HEK293T (cell line): ENCODE measurements around the gene CFAP97D2.
"Not testable (repeated sequence)": the region's sequence is repeated elsewhere in the genome, so short reads cannot be mapped to it uniquely, and the experiment has no call there.

ENCODE experiments used
- BHLHE40 ChIP-seq: fragments of 450-650 bp; IDR thresholded peaks from 2 replicates; pipeline ENCODE4 v1.6.1; 2016; ENCODE audit warnings: mild to moderate bottlenecking, moderate library complexity, borderline replicate concordance
- ELF4 ChIP-seq: fragments of 450-650 bp; IDR thresholded peaks from 2 replicates; pipeline ENCODE4 v1.6.1; 2017; ENCODE audit warnings: antibody characterized with exemption
- FOXA1 ChIP-seq: fragments of 450-650 bp; IDR thresholded peaks from 2 replicates; pipeline ENCODE4 v1.6.1; 2016; ENCODE audit warnings: mild to moderate bottlenecking
- FOXK2 ChIP-seq: fragments of 450-650 bp; IDR thresholded peaks from 2 replicates; pipeline ENCODE4 v1.6.1; 2016; ENCODE audit warnings: mild to moderate bottlenecking
- FOXM1 ChIP-seq: fragments of 450-650 bp; IDR thresholded peaks from 2 replicates; pipeline ENCODE4 v1.6.1; 2017; ENCODE audit warnings: mild to moderate bottlenecking, borderline replicate concordance
- HDGF ChIP-seq: fragments of 450-650 bp; IDR thresholded peaks from 2 replicates; pipeline ENCODE4 v1.6.1; 2017; ENCODE audit warnings: antibody characterized with exemption, borderline replicate concordance
- L3MBTL2 ChIP-seq: fragments of 450-650 bp; conservative IDR thresholded peaks from 2 replicates; pipeline ENCODE4 v1.6.1; 2016; ENCODE audit warnings: mild to moderate bottlenecking
- LEF1 ChIP-seq: fragments of 450-650 bp; IDR thresholded peaks from 2 replicates; pipeline ENCODE4 v1.6.1; 2017; ENCODE audit warnings: mild to moderate bottlenecking, borderline replicate concordance
- NFRKB ChIP-seq: fragments of 450-650 bp; IDR thresholded peaks from 2 replicates; pipeline ENCODE4 v1.6.1; 2016; ENCODE audit warnings: mild to moderate bottlenecking, moderate library complexity
- SP1 ChIP-seq: fragments of 450-650 bp; IDR thresholded peaks from 2 replicates; pipeline ENCODE4 v1.6.1; 2017
- SUZ12 ChIP-seq: fragments of 450-650 bp; IDR thresholded peaks from 2 replicates; pipeline ENCODE4 v1.6.1; 2016; ENCODE audit warnings: mild to moderate bottlenecking
- TARDBP ChIP-seq: fragments of 450-650 bp; IDR thresholded peaks from 2 replicates; pipeline ENCODE4 v1.6.1; 2016
- ZNF384 ChIP-seq: fragments of 450-650 bp; IDR thresholded peaks from 2 replicates; pipeline ENCODE4 v1.6.1; 2016
- TF ChIP-seq, protein P1 (sequence below): fragments of 450-650 bp; IDR thresholded peaks from 2 replicates; pipeline ENCODE4 v1.6.1; 2016

- TF ChIP-seq FOXK2, LEF1, BHLHE40, ELF4, TARDBP, HDGF, SP1, NFRKB, SUZ12, L3MBTL2, FOXM1, FOXA1, ZNF384: not testable (repeated sequence)
- TF ChIP-seq, protein P1, sequence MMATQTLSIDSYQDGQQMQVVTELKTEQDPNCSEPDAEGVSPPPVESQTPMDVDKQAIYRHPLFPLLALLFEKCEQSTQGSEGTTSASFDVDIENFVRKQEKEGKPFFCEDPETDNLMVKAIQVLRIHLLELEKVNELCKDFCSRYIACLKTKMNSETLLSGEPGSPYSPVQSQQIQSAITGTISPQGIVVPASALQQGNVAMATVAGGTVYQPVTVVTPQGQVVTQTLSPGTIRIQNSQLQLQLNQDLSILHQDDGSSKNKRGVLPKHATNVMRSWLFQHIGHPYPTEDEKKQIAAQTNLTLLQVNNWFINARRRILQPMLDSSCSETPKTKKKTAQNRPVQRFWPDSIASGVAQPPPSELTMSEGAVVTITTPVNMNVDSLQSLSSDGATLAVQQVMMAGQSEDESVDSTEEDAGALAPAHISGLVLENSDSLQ = not testable (repeated sequence)
Observed at GRCh38 chr13:114133126-114133525, 45.9 kb upstream of the CFAP97D2 start.
